HAP-1 (cell line): ENCODE measurements around the gene PCNT.

Experiments used
- DNase-seq, 2 experiments: peaks; one replicate each; pipeline ENCODE4 v3.0.0-alpha.2; 2016 to 2020; ENCODE audit warnings: low spot score in 2 of 2
- H3K27me3 ChIP-seq: fragments of 250-450 bp; sonication (Bioruptor Pico); 2 replicates; pipeline ENCODE4 v1.5.1; 2020; ENCODE audit warnings: low read depth, mild to moderate bottlenecking, moderate library complexity
- H3K36me3 ChIP-seq: fragments of 250-450 bp; sonication (Bioruptor Pico); replicated peaks from 2 replicates; pipeline ENCODE4 v1.5.1; 2020; ENCODE audit warnings: mild to moderate bottlenecking
- H3K4me1 ChIP-seq: fragments of 250-450 bp; sonication (Bioruptor Pico); 2 replicates; pipeline ENCODE4 v1.5.1; 2020; ENCODE audit warnings: mild to moderate bottlenecking
- H3K4me3 ChIP-seq: fragments of 250-450 bp; sonication (Bioruptor Pico); 2 replicates; pipeline ENCODE4 v1.5.1; 2020; ENCODE audit warnings: mild to moderate bottlenecking, moderate library complexity
- H3K9me3 ChIP-seq: fragments of 250-450 bp; sonication (Bioruptor Pico); 2 replicates; pipeline ENCODE4 v1.5.1; 2020; ENCODE audit warnings: mild to moderate bottlenecking, moderate library complexity
- in situ Hi-C: fragments of 300-500 bp; cut with MboI; formaldehyde crosslinking; loops from 3 replicates; pipeline ENCODE4 v1.14.3; 2020; ENCODE audit warnings: low sequenced_read_pairs, inconsistent platforms, mixed read lengths

Gene PCNT

DNA sequence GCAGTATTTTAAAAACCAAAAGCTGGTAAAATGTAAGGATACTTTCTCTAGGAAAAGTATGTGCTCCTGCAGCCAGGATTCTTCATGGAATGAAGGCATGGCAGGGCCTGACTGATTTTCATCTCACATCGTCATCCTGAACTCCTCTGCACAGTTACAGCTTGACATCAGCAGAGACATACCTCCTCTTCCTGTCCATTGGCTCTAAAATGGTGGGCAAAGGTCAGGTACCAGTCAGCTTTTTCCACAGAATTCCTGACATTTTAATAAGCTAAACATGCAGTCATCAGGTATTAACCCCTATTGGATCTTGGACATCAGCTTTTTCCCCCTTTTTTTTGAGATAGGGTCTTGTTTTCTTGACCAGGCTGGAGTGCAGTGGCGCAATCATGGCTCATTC is 5.8 kb downstream of the PCNT start:
- Histone ChIP-seq H3K9me3 (no peaks in the 10 kb centered on the region), H3K36me3 (peaks cover 48% of the 10 kb centered on the region), H3K4me3 (no peak overlapping the region), H3K27me3 (no peaks in the 10 kb centered on the region), H3K4me1 (no peaks in the 10 kb centered on the region; the same call in none of the 2 replicates)
- in situ Hi-C loops: no loop called here
- no peak for DNase-seq

DNA sequence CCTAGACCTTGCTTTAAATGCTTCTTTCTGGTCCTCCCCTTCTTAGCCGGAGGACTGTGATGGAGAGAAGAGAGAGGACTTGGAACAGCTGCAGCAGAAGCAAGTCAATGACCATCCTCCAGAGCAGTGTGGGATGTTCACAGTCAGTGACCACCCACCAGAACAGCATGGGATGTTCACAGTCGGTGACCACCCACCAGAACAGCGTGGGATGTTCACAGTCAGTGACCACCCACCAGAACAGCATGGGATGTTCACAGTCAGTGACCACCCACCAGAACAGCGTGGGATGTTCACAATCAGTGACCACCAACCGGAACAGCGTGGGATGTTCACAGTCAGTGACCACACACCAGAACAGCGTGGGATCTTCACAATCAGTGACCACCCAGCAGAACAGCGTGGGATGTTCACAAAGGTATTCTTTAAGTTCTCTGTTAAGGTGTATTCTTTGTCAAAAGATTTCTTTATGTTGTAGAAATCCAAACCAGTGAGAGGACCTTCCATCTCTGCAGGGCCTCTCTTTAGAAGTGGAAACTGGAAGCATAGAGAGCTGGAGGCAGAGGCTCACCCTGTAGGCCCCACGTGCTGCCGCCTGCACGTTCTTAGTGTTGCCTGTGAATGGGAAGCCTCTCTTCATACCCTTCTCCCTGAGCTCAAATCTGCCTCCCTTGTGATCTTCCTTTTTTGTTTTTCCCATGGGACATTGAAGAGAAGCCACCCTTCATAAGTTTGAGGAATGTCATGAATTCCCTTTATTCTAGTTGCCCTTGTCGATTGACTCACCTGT is 10.6 kb downstream of the PCNT start:
- DNase-seq: no peak
- H3K4me3 ChIP-seq: no peak overlapping the region
- no peaks in the 10 kb centered on the region for H3K27me3 ChIP-seq
- in situ Hi-C loops: no loop called here
- peaks cover 71% of the 10 kb centered on the region for H3K36me3 ChIP-seq
- no peaks in the 10 kb centered on the region for H3K9me3 ChIP-seq
- H3K4me1 ChIP-seq: no peaks in the 10 kb centered on the region

DNA sequence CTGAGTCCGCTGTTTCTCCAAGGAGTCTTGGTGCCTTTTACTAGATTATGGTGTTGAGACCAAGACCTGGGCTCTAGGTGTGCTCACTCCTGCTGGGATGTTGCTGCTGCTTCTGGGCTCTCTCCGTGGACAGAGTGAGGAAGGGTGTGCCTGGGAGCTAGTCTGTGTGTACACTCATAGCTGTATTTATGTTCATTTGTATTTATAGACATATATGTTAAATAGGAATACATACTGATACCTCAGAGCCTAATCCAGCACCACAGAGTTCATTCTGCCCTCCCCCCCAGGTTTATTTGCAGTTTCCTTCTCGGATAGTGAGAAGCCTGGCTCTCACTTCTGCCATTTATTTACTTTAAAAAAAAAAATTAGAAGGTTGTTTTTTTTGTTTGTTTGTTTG is 12.6 kb downstream of the PCNT start:
- H3K4me3 ChIP-seq: no peak overlapping the region
- no peaks in the 10 kb centered on the region for H3K4me1 ChIP-seq
- in situ Hi-C loops: no loop called here
- H3K27me3 ChIP-seq: no peaks in the 10 kb centered on the region
- DNase-seq: no peak
- no peaks in the 10 kb centered on the region for H3K9me3 ChIP-seq
- H3K36me3 ChIP-seq: peaks cover 63% of the 10 kb centered on the region

DNA sequence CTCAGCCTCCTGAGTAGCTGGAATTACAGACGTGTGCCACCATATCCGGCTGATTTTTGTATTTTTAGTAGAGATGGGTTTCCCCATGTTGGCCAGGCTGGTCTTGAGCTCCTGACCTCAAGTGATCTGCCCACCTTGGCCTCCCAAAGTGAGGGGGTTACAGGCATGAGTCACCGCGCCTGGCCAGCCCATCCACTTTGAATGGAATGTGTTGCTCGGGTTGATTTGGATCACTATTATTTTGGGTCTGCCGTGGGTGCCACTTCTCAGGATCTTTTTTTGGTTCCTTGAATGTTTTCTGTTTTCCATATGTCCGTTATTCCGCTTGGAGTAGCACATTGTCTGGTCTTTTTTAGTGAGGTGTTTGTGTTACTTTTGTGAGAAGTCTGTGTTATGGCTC is 17.0 kb downstream of the PCNT start:
- no peaks in the 10 kb centered on the region for H3K4me1 ChIP-seq
- in situ Hi-C loops: no loop called here
- no peaks in the 10 kb centered on the region for H3K27me3 ChIP-seq
- no peaks in the 10 kb centered on the region for H3K9me3 ChIP-seq
- peaks cover 54% of the 10 kb centered on the region for H3K36me3 ChIP-seq
- no peak overlapping the region for H3K4me3 ChIP-seq
- DNase-seq: no peak

DNA sequence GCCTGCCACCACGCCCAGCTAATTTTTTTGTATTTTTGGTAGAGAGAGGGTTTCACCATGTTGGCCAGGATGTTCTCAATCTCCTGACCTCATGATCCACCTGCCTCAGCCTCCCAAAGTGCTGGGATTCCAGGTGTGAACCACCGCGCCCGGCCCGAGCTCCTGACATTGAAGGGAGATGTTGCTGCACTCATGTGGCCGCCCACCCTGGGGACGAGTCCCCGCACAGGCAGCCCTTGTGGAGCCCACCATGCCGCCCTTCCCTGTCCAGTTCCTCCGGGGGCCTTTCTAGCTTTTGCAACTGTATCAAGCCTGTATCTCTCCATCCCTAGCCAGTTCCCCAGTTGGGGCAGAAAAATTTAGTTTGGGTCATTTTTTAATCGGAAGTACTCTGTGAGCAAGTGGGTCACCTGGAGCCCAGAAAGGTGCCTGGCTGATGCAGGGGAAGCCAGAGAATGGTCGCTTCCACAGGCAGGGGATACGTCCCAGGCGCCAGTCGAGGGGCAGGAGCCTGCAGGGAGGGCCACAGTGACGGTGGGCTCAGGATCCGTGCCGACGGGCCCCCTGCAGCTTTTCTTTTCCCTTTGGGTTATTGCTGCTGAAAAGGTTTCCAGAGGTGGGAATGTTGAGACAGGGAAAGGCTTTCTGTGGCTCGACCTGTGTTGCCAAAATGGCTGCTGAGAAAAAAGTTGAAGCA is 20.4 kb downstream of the PCNT start:
- Histone ChIP-seq H3K27me3 (no peaks in the 10 kb centered on the region), H3K4me1 (no peaks in the 10 kb centered on the region), H3K9me3 (no peaks in the 10 kb centered on the region), H3K36me3 (peaks cover 48% of the 10 kb centered on the region), H3K4me3 (no peak overlapping the region)
- DNase-seq: no peak
- in situ Hi-C loops: no loop called here

DNA sequence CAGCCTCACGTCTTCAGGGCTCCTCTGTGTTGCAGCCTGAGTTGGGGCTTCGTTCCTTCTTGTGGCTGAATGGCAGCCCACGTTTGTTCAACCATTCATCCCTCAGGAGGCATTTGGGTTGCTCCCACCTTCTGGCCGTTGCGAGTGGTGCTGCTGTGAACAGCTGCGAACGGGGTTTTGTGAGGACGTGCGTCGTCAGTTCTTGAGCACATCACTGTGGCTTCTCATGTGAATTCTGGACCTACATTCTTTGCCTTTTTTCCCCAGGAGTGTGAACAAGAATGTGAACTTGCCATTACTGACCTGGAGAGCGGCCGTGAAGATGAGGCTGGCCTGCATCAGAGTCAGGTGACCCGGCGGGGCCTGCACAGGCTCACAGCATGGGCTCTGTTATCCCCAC is 21.9 kb downstream of the PCNT start:
- Histone ChIP-seq H3K4me1 (no peaks in the 10 kb centered on the region), H3K36me3 (peaks cover 51% of the 10 kb centered on the region), H3K9me3 (no peaks in the 10 kb centered on the region), H3K27me3 (no peaks in the 10 kb centered on the region), H3K4me3 (no peak overlapping the region)
- in situ Hi-C loops: no loop called here
- DNase-seq: no peak

DNA sequence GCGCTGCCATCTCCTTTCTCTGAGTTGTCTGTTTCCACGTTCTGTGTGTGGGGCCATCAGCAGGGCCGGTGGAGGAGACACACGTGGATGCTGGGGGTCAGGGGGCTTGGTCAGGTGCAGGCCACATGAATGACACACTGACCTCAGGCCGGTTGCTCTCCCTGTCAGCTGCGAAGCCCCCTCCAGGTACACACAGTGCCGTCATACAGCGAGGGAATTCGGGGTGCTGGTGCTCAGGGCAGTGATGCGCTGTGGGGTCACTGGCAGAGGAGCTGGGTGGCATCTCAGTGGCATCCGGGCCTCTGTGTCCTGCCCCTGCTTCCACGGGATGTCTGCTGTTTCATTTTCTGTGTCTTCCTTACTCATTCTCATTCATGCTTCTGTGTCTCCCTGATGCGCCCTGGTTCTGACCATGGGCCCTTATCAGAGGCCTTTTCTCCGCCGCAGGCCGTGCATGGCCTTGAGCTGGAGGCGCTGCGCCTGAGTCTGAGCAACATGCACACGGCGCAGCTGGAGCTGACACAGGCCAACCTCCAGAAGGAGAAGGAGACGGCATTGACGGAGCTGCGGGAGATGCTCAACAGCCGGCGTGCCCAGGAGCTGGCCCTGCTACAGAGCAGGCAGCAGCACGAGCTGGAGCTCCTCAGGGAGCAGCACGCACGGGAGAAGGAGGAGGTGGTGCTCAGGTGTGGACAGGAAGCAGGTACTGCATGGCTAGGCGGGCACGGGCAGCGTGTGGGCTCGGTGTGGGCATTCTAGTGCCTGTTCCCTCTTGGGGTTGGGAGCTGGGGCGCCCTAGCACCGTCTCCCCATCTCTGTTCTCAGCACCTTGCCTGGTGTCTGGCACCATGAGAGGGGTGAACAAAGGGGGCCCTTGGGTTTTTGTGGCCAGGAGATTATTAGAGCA is 22.6 kb downstream of the PCNT start:
- in situ Hi-C loops: no loop called here
- no peak overlapping the region for H3K4me3 ChIP-seq
- H3K4me1 ChIP-seq: no peaks in the 10 kb centered on the region
- H3K9me3 ChIP-seq: no peaks in the 10 kb centered on the region
- H3K36me3 ChIP-seq: peaks cover 55% of the 10 kb centered on the region
- H3K27me3 ChIP-seq: no peaks in the 10 kb centered on the region
- no peak for DNase-seq

DNA sequence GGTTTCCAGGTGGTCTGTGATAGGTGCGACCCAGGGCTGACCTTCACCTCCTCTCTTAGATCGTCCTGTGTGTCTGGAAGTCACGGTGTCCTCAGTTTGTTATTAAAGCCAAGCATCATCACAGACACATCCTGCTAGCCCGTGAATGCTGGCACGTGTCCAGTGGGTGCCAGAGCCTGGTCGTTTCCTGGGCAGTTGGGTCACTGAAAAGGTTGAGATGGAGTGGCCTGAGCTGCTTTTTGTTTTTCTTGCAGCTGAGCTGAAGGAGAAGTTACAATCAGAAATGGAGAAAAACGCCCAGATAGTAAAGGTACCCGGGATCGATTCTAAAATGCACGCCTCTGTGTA is 23.2 kb downstream of the PCNT start:
- peaks cover 56% of the 10 kb centered on the region for H3K36me3 ChIP-seq
- H3K4me3 ChIP-seq: no peak overlapping the region
- H3K9me3 ChIP-seq: no peaks in the 10 kb centered on the region
- no peak for DNase-seq
- no peaks in the 10 kb centered on the region for H3K27me3 ChIP-seq
- in situ Hi-C loops: no loop called here
- H3K4me1 ChIP-seq: no peaks in the 10 kb centered on the region

DNA sequence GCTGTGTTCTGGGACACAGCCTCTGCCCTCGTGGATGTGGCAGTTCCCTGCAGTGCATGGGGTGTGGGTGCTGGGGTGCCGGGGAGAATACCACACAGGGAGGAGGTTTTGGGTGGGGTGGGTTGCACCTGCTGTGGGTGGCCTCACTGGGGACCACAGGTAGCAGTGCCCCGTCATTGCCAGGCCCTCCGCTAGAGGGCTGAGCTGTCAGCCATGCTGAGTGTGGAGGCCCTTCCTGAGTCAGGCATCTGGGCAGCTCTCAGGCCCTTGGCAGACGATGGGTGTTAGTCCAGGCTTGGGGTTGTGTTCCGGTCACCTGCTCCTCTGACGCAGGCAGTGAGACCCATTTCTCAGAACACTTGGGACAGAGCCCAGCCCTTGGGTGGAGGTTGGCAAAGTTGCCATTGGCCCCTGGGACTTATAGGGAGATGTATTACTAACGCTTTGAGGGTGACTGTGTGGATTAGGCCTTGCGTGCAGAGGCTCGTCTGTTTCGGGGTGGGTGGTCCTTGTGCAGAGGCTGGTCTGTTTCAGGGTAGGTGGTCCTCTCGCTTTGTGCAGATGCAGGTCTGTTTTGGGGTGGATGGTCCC is 23.9 kb downstream of the PCNT start:
- in situ Hi-C loops: no loop called here
- Histone ChIP-seq H3K36me3 (peaks cover 63% of the 10 kb centered on the region), H3K4me1 (no peaks in the 10 kb centered on the region), H3K4me3 (no peak overlapping the region), H3K9me3 (no peaks in the 10 kb centered on the region), H3K27me3 (no peaks in the 10 kb centered on the region)
- no peak for DNase-seq

DNA sequence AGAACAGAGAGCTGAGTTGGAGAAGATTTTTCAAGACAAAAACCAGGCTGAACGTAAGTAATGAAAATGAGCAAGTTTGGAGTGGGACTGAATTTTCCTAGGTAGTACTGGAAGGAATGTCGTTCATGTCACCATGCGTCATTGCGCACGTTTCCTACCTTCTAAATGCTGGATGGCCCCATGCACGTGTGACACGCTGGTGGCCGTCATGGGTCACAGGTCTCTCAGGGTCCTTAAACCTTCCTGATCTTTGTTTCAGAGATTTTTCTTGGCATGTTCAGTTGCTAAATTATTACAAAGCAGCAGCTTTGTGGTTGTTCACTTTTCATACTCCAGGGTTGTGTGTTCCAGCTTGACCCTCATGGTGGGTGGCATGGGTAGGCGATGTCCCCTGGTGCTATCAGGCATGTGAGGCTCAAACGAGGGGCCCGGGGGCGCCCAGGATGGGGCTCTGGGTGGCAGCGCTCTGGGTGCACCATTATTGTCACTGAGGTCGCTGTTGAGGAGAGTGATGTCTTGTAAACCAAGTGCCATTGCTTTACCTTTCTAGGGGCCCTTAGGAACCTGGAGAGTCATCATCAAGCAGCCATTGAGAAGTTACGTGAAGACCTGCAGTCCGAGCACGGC is 25.3 kb downstream of the PCNT start:
- DNase-seq: no peak
- Histone ChIP-seq H3K4me1 (no peaks in the 10 kb centered on the region), H3K4me3 (no peak overlapping the region), H3K9me3 (no peaks in the 10 kb centered on the region), H3K36me3 (peaks cover 72% of the 10 kb centered on the region), H3K27me3 (no peaks in the 10 kb centered on the region)
- in situ Hi-C loops: no loop called here

DNA sequence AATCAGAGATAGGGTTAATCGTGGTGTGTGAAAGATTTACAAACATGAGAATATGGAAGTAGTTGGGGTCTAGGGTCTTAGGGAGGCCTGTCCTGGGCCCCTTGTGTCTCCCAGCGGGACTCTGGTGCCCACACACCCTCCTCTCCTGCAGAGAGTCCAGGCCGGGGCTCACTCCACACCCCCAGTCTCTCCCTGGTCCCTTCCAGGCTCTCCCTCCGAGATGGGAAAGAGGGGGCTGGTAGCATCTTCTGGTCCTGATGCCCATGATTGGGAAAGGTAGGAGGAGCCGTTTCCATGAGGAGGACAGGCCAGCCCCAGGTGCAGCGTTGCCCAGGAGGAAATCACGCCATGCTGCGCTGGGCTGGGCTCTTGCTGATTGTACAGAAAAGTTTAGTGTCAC is 26.6 kb downstream of the PCNT start:
- Histone ChIP-seq H3K9me3 (no peaks in the 10 kb centered on the region), H3K4me1 (no peaks in the 10 kb centered on the region), H3K27me3 (no peaks in the 10 kb centered on the region), H3K4me3 (no peak overlapping the region), H3K36me3 (peaks cover 79% of the 10 kb centered on the region)
- DNase-seq: no peak
- in situ Hi-C loops: no loop called here

DNA sequence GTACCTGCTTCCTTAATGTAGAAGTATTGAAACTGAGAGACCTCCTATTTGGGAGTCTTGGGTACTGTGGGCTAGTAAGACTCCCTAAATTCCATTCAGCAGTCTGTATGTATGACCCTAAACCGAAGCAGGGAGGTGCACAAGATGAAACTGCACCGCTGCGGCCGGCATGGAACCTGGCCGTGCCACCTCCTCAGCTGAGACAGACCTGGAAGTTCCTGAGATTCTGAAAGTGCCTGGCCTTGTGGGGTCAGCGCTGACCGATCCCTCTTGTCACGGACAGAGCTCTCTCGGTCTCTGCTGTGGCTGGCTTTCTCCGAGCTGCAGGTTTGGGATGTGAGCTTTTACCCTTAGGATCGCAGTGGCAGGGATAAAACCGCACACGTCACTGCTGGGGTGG is 27.0 kb downstream of the PCNT start:
- DNase-seq: no peak
- Histone ChIP-seq H3K27me3 (no peaks in the 10 kb centered on the region), H3K4me1 (no peaks in the 10 kb centered on the region), H3K36me3 (peaks cover 79% of the 10 kb centered on the region), H3K4me3 (no peak overlapping the region), H3K9me3 (no peaks in the 10 kb centered on the region)
- in situ Hi-C loops: no loop called here

DNA sequence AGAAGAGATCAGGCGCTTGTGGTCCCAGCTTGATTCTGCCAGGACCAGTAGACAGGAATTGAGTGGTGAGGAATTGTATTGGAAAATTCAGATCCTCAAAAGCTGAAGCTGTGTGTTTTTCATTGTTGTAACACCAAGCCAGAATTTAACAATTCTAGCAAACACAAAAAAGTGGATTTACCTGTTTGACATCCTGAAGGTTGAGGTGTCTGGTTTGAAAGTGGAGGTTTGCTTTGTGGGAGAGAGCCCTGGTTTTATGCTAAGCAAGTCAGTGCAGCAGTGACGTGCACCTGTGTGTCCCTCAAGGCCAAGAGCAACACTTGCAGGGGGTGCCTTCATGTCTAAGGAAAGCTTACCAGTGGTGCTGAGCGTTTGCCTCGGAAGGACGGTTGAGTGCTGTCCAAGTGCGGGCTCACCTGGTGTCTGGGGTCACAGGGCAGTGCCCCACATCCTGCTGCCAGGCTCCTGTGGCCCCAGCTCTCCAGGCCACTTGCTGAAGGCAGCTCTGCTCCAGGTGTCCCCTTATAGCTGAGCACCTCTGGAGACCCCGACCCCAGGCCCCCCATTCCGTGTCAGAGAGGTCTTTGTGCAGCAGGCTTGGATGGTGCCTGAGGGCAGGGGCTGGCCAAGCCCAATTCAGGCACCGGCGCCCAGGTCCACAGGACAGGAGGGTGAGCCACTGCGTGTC is 27.7 kb downstream of the PCNT start:
- Histone ChIP-seq H3K36me3 (peaks cover 77% of the 10 kb centered on the region), H3K4me3 (no peak overlapping the region), H3K27me3 (no peaks in the 10 kb centered on the region), H3K4me1 (no peaks in the 10 kb centered on the region), H3K9me3 (no peaks in the 10 kb centered on the region)
- in situ Hi-C loops: no loop called here
- DNase-seq: no peak
